Measurements from ENCODE around the gene EPB41L4B. TPM values are rescaled to one million over a fixed set of nuclear protein-coding genes. Genes with fewer than 3 reads are reported as not detected.

Gene EPB41L4B
- total RNA-seq, 1 donor from 2014 or later, result 3.7 TPM

GRCh38 chr9:109354190-109354589, 33.3 kb upstream of the EPB41L4B start:
- DNase-seq (ENCODE audit: low spot score), result no peak
- Mint-ChIP-seq H3K27me3 (ENCODE audit: low read depth) (peaks cover 6% of the 10 kb centered on the region), H3K4me3 (ENCODE audit: unreplicated experiment) (no peak overlapping the region), H3K9me3 (ENCODE audit: low read depth) (no peaks in the 10 kb centered on the region), H3K4me1 (ENCODE audit: low read depth) (peaks cover 7% of the 10 kb centered on the region), H3K36me3 (ENCODE audit: low read depth) (no peaks in the 10 kb centered on the region), H3K27ac (ENCODE audit: unreplicated experiment) (no peak overlapping the region)
- no peak for TF ChIP-seq CTCF (IDR thresholded peaks at IDR 0.05)

- Mint-ChIP-seq H3K27ac (ENCODE audit: unreplicated experiment) (no peak overlapping the region), H3K4me1 (ENCODE audit: low read depth) (peaks cover 10% of the 10 kb centered on the region), H3K27me3 (ENCODE audit: low read depth) (peaks cover 4% of the 10 kb centered on the region), H3K36me3 (ENCODE audit: low read depth) (no peaks in the 10 kb centered on the region), H3K9me3 (ENCODE audit: low read depth) (no peaks in the 10 kb centered on the region), H3K4me3 (ENCODE audit: unreplicated experiment) (no peak overlapping the region)
- TF ChIP-seq CTCF (IDR thresholded peaks at IDR 0.05), result no peak
- no peak for DNase-seq (ENCODE audit: low spot score)
Measured at GRCh38 chr9:109351032-109351431, 30.2 kb upstream of the EPB41L4B start.

GRCh38 chr9:109349421-109349846, 28.6 kb upstream of the EPB41L4B start:
- DNase-seq (ENCODE audit: low spot score), result no peak
- Mint-ChIP-seq H3K4me3 (ENCODE audit: unreplicated experiment) (no peak overlapping the region), H3K36me3 (ENCODE audit: low read depth) (no peaks in the 10 kb centered on the region), H3K4me1 (ENCODE audit: low read depth) (peaks cover 20% of the 10 kb centered on the region), H3K9me3 (ENCODE audit: low read depth) (no peaks in the 10 kb centered on the region), H3K27ac (ENCODE audit: unreplicated experiment) (peak overlapping the region; percentile 74), H3K27me3 (ENCODE audit: low read depth) (peaks cover 2% of the 10 kb centered on the region)
- TF ChIP-seq CTCF (IDR thresholded peaks at IDR 0.05), result no peak

- peaks cover 20% of the 10 kb centered on the region for H3K4me1 Mint-ChIP-seq (ENCODE audit: low read depth)
- no peaks in the 10 kb centered on the region for H3K9me3 Mint-ChIP-seq (ENCODE audit: low read depth)
- no peak for DNase-seq (ENCODE audit: low spot score)
- H3K27me3 Mint-ChIP-seq (ENCODE audit: low read depth), result no peaks in the 10 kb centered on the region
- no peak for TF ChIP-seq CTCF (IDR thresholded peaks at IDR 0.05)
- no peaks in the 10 kb centered on the region for H3K36me3 Mint-ChIP-seq (ENCODE audit: low read depth)
- H3K4me3 Mint-ChIP-seq (ENCODE audit: unreplicated experiment), result no peak overlapping the region
- no peak overlapping the region for H3K27ac Mint-ChIP-seq (ENCODE audit: unreplicated experiment)
Measured at GRCh38 chr9:109346904-109347303, 26.0 kb upstream of the EPB41L4B start.

GRCh38 chr9:109344866-109345265, 24.0 kb upstream of the EPB41L4B start:
- no peaks in the 10 kb centered on the region for H3K27me3 Mint-ChIP-seq (ENCODE audit: low read depth)
- H3K4me3 Mint-ChIP-seq (ENCODE audit: unreplicated experiment), result no peak overlapping the region
- DNase-seq (ENCODE audit: low spot score), result no peak
- no peaks in the 10 kb centered on the region for H3K9me3 Mint-ChIP-seq (ENCODE audit: low read depth)
- H3K4me1 Mint-ChIP-seq (ENCODE audit: low read depth), result peaks cover 20% of the 10 kb centered on the region
- no peak for TF ChIP-seq CTCF (IDR thresholded peaks at IDR 0.05)
- no peak overlapping the region for H3K27ac Mint-ChIP-seq (ENCODE audit: unreplicated experiment)
- H3K36me3 Mint-ChIP-seq (ENCODE audit: low read depth), result no peaks in the 10 kb centered on the region

Data from chondrocyte (in vitro differentiated cells).